HG02610 (cell line): ENCODE results near the gene R3HDM2.

Experiments
- ATAC-seq: cut with Tn5 transposase; IDR thresholded peaks from one replicate; pipeline ENCODE4 v1.9.1; 2021; ENCODE audit warnings: mild to moderate bottlenecking, moderate library complexity; ENCODE audit not compliant: unreplicated experiment

R3HDM2 gene

GRCh38 chr12:57242691-57243454 lies 188.0 kb downstream of the R3HDM2 start:
- peak; percentile 36 for ATAC-seq

- ATAC-seq = no peak
Measured at GRCh38 chr12:57242329-57242690, 188.5 kb downstream of the R3HDM2 start.

GRCh38 chr12:57241402-57242310 lies 189.2 kb downstream of the R3HDM2 start:
- ATAC-seq = no peak

- no peak for ATAC-seq
Measured at GRCh38 chr12:57240926-57241401, 189.9 kb downstream of the R3HDM2 start.

GRCh38 chr12:57240066-57240921 lies 190.5 kb downstream of the R3HDM2 start:
- ATAC-seq = no peak

GRCh38 chr12:57239587-57240065 lies 191.2 kb downstream of the R3HDM2 start:
- no peak for ATAC-seq

GRCh38 chr12:57238854-57239554 lies 191.8 kb downstream of the R3HDM2 start:
- ATAC-seq = peak; percentile 60

GRCh38 chr12:57237932-57238853 lies 192.7 kb downstream of the R3HDM2 start:
- no peak for ATAC-seq

GRCh38 chr12:57237596-57237931 lies 193.3 kb downstream of the R3HDM2 start:
- ATAC-seq = no peak

GRCh38 chr12:57236925-57237595 lies 193.8 kb downstream of the R3HDM2 start:
- ATAC-seq = no peak

GRCh38 chr12:57236201-57236924 lies 194.5 kb downstream of the R3HDM2 start:
- ATAC-seq = no peak

GRCh38 chr12:57235728-57236131 lies 195.1 kb downstream of the R3HDM2 start:
- no peak for ATAC-seq

GRCh38 chr12:57235017-57235727 lies 195.7 kb downstream of the R3HDM2 start:
- ATAC-seq = no peak

GRCh38 chr12:57234571-57235016 lies 196.2 kb downstream of the R3HDM2 start:
- no peak for ATAC-seq

GRCh38 chr12:57234233-57234570 lies 196.6 kb downstream of the R3HDM2 start:
- ATAC-seq = no peak

GRCh38 chr12:57233357-57234232 lies 197.2 kb downstream of the R3HDM2 start:
- ATAC-seq = no peak
